VCaP (cell line): ENCODE data around the gene SPEF1.
"Not testable (repeated sequence)": the region's sequence is repeated elsewhere in the genome, so short reads cannot be mapped to it uniquely, and the experiment has no call there.

Source experiments
- H3K27ac ChIP-seq: fragments of 450-650 bp; 2 replicates; pipeline ENCODE4 v1.5.1; 2017
- CTCF ChIP-seq: fragments of 450-650 bp; conservative IDR thresholded peaks from 2 replicates; pipeline ENCODE4 v1.5.1; 2017; ENCODE audit warnings: mild to moderate bottlenecking, moderate library complexity

Gene SPEF1

GRCh38 chr20:3781153-3781910, at the start of gene SPEF1:
TSS of gene SPEF1 (minus strand) at chr20:3781448. CDS start at chr20:3781287, 161 bp downstream.
- peak; percentile 82 for TF ChIP-seq CTCF
- no peak within 1 kb of the TSS; the same call in 1 of the 2 replicates for H3K27ac ChIP-seq

- not testable (repeated sequence) for H3K27ac ChIP-seq
Measured at GRCh38 chr20:3829891-3830290, 48.6 kb upstream of the SPEF1 start.

- TF ChIP-seq CTCF: no peak
- H3K27ac ChIP-seq: no peak overlapping the region
Measured at GRCh38 chr20:3828798-3829197, 47.5 kb upstream of the SPEF1 start.

GRCh38 chr20:3826420-3826819, 45.2 kb upstream of the SPEF1 start:
- no peak overlapping the region for H3K27ac ChIP-seq
- no peak for TF ChIP-seq CTCF

- no peak for TF ChIP-seq CTCF
Measured at GRCh38 chr20:3825526-3825925, 44.3 kb upstream of the SPEF1 start.

GRCh38 chr20:3823881-3824280, 42.6 kb upstream of the SPEF1 start:
- H3K27ac ChIP-seq: no peak overlapping the region
- no peak for TF ChIP-seq CTCF

More at GRCh38 chr20:3825526-3825925, 44.3 kb upstream of the SPEF1 start:
- H3K27ac ChIP-seq: no peak overlapping the region

GRCh38 chr20:3821996-3822395, 40.7 kb upstream of the SPEF1 start:
- TF ChIP-seq CTCF: no peak
- H3K27ac ChIP-seq: peak overlapping the region; percentile 99
